Fibroblast of peridontal ligament (primary cell): ENCODE data around the gene ZNF302.
"Not testable (repeated sequence)": the region's sequence is repeated elsewhere in the genome, so short reads cannot be mapped to it uniquely, and the experiment has no call there.

Source experiments
- DNase-seq: peaks from one replicate; pipeline ENCODE4 v3.0.0-alpha.2; 2010; ENCODE audit errors: extremely low read depth

The ZNF302 gene

DNA sequence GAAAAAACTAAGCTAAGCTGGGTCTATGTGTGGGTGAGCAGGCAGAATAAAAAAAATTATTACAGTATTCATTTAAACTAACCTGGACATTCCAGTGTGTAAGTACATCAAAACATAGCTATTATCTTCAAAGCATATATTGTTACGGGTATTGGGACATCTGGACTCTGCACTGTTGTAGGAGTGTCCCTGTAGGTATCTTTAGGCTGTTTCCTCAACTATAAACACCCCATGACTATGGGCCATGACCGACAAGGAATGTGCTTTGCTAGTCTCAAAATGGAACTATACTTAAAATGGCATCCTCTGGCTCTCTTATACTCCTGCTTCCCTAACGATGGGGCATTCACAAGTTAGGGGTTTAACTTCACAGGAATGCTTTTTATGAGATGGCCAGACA is 3.9 kb upstream of the ZNF302 start:
- DNase-seq, result no peak

DNA sequence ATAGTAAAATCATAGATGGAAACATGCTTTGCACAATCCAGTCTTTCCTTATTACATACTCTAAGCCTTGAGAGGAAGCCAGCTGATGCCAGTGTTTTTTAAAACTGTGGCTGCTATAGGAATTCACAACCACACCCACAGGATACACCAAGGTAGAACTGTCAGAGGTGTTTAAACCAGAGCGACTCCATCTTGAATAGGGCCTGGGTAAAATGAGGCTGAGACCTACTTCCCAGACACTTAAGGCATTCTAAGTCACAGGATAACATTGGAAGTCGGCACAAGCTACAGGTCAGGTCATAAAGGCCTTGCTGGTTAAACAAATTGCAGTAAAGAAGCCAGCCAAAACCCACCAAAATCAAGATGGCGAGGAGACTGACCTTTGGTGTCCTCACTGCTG is 2.2 kb upstream of the ZNF302 start:
- no peak for DNase-seq

DNA sequence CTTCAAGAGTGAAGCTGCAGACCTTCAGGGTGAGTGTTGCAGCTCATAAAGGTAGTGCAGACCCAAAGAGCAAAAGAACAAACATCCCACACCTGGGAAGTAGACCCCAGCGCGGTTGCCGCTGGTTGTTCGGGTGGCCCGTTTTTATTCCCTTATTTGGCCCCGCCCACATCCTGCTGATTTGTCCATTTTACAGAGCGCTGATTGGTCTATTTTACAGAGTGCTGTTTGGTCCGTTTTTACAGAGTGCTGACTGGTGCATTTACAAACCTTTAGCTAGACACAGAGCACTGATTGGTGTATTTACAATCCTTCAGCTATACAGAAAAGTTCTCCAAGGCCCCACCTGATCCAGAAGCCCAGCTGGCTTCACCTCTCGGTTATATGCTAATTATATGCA is 1.6 kb upstream of the ZNF302 start:
- no peak for DNase-seq

DNA sequence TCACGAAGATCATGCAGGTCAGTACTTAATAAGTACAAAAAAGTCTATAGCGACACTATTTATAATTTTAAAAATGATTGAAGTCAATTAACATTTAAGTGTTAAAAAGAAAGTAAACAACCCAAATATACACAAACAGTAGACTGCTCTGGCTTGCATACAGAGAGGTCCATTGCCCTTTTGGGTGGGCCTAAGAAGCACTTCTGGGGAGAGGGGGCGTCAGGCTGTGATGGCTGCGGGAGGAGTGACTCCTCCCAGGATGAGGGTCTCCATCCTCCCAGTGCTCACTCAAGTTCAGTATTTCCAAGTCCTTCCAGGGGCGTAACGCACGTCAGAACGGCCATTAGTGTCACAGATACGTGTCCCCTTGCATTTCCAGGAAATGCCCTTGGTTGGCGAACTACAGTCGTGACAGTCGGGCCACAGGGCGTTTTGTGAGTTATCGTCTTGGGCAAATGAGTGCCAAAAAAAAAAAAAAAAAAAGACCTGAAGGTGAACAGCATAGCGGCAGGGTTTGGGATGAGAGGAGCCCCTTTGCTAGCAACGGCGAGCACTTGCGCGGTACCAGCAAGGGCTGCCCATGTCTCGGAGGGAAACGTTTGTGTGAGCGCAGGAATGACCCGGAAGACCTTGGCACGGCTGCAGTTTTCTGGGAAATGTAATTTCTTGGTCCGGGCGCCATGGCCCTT is 637 bp upstream of the ZNF302 start, which contains the start of gene SCGB2B2:
Gene SCGB2B2 (minus strand): TSS at position 463 of the 689 bp plus-strand sequence. CDS start 82,596 bp downstream, outside the sequence.
- DNase-seq, result no peak

DNA sequence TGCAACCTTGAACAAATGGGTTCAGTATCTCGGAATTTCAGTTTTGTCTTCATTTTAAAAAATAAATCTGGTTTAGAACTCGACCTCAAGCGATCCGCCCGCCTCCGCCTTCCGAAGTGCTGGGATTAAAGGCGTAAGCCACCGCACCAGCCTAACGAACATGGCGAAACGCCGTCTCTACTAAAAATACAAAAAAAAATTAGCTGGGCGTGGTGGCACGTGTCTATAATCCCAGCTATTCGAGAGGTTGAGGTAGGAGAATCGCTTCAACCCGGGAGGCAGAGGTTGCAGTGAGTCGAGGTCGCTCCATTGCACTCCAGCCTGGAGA is 571 bp downstream of the ZNF302 start:
- no peak for DNase-seq

DNA sequence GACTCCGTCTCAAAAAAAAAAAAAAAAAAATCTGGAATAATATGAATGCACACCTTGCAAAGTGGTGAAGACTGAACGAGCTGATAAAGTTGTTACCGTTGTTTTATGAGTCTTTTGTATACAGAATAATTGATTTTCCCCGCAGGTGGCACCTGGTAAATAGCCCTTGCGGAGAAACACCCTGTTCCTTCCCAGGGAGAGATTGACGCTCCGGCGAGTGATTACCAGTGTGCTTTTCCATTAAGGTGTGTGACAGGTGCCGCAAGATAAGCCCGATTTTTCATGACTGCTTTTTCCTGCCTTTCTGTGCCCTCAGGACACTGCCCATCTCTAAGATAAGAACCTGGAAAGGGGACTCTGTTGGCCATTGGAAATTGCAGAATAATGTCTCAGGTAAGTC is 943 bp downstream of the ZNF302 start:
- DNase-seq, result no peak

DNA sequence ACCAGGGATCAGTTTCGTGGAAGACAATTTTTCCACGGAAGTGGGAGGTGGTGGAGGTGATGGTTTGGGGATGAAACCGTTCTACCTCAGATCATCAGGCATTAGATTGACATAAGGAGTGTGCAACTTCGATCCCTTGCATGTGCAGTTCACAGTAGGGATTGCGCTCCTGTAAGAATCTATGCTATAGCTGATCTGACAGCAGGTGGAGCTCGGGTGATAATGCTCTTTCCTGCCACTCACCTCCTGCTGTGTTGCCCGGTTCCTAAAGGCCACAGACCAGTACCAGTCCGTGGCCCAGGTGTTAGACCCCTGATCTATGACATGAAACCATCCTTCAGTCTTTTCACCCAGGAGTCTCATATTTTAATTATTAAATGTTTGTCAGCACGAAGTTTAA is 4.0 kb downstream of the ZNF302 start:
- no peak for DNase-seq

DNA sequence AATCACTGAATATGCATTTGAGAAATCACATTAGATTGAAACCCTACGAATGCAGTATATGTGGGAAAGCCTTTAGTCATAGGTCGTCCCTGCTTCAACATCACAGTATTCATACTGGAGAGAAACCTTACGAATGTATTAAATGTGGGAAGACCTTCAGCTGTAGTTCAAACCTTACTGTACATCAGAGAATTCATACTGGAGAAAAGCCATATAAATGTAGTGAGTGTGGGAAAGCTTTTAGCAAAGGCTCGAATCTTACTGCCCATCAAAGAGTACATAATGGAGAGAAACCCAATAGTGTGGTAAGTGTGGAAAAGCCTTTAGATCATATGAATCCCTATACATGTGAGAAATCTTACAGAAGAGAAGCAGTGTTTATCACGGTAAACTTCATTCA is 7.8 kb downstream of the ZNF302 start:
- not testable (repeated sequence) for DNase-seq

DNA sequence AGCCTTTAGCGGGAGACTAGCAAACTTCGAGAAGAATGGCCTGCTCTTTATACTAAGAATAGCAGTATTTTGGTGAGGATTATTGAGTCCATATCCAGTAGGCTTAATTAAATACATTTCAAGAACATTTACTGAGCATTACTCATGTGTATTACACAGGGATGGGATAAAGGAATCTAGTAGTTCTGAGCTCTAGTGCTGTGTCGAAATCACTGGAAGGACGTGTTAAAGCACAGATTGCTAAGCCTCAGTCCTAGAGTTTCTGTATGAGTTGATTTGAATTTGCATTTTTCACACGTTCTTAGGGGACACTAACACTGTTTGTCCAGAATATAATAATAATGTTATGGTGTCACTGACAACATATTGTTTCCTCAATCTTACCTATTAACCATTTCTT is 9.0 kb downstream of the ZNF302 start:
- DNase-seq, result no peak

DNA sequence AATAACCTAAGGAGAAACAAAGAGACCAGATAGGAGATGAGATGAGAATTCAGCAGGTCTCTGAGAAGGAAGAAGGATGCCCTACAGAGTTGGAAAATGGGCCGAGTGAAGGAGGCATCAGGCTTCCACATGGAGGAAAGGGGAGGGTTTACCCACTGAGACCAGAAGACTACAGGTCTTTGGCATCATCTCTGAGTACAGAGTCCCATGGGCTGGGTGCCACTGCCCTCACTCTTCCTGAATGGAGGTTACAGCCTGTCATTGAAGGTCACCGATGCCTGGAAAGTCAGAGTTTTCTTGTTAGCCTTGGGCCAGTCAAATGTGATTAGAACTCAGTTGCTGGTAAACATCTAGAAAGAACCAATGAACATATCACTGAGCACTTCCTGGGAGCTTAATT is 9.9 kb downstream of the ZNF302 start:
- DNase-seq, result no peak

DNA sequence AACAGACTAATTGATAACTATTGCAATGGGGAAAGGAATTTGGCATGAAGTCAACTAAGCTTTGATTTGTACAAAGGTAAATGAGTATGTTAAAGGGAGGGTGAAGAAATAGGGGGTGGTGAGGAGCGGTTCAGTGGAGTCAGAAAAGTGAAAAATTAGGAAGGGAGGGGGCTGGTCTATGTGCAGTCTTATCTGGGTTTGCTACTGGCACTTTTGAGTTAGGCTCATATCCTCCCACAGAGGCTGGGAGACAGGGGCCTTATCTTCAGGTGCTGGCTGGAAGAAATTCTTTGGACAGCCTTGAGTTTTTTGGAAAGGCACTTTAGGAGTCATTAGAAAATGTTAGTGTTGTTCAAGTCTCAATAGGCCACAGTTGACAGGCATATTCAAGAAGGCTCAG is 11.1 kb downstream of the ZNF302 start:
- DNase-seq, result no peak

DNA sequence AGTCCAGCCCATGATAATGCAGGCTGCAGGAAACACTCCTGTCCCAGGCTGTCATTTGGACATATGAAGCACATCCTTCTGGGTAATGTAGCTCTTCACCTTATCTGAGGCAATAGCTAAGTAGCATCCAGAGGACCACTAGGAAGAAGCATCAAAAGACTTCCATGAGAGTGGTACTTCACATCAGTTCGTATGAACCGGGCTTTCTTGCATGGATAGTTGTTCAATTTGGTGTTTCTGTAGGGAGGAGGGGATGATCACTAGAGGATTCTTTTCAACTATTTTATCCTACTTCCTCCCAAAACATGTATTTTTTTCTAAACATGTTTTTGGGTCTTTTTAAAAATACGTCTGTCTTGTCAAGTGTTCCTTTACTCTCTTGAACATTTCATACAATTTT is 12.9 kb downstream of the ZNF302 start:
- DNase-seq, result no peak

DNA sequence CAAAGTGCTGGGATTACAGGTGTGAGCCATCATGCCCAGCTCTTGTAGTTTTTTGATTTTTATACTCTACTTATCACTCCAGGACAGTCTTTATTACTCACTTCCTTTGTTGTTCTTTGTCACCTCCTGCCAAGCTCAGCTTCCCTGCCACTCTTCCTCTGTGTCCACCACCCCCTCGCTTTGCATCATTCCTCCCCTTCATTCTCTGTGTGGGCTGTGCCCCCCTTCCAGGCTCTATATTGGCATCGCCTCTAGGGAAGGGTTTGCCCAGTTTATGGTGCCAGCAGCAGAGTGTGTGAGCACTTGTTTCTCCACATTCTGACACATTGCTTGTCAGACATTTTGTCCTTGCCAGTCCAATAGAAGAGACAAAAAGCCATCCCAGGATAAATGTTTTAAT is 15.1 kb downstream of the ZNF302 start:
- DNase-seq, result no peak

DNA sequence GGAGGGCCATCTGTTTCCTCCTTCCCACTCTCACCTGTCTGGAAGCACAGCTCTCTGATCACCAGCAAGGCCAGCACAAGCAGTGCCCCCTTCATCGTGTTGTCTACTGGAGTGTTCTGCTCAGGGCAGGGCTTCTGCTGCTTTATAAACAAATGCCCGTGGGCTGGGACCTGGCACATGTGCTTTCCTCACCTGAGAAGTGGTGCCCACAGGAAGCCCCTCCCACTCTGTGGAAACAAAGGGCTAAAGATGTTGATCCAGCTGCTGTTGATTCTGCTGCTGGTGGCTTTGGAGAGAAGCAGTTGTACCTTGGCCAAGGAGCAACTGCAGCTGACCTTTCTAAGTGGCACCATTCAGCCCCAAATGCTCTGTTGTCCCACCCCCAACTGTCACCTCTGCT is 30.2 kb downstream of the ZNF302 start:
- DNase-seq, result no peak

DNA sequence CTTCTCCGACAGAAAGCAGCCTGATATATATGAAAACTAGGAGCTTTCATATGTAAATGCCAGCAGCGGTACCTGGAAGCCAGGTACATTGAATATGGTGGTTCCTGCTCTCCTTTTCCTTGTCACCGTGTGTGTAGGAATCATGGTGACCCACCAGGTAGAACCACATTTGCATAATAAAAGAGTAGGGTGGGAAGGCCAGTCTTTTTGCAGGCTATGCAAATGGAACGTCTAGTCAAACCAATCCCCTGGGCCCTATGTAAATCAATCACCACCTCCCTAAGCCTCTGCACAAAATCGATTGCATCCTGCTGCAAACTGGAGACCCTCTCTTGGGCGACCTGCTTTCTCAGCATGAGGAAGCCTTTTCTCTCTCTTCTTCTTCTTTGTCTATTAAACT is 34.4 kb downstream of the ZNF302 start:
- no peak for DNase-seq

DNA sequence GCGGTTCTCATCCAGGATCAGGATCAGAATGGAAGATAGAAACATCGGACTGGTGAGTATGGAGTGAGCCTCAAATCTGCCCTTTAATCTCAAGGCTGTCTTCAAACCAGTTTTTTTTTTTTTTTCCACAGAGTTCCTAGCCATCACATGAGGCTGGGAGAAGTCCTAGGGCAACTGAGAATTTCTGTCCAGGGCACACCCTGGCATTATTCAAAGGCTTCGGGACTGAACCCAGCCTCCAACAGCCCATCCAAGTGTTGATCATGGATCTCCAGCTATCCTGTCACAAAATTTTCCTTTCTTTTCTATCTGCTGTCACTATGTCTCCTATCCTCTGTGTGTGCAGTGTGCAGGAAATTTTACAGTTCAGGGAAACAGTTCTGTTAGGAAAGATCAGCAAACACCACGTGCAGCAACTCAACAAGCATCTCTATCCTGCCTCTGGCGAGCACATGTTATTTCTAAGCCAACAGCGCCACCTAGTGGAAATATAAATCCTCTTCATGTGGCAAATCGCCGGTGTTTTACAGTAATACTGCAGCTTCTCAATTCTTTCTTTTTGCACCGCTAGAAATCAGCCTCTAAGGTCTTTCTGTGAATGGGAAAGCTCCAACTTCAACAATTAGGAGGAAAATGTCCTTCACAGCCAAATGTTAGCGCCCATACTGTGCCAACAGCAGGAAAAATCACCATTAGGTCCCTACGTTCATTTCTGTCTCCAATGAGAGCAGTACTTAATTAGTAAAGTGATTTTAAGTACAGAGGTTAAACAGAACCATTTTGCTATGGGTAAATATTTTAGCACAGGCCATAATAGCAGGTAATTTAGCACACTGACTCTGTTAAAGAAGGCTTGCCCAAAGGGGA is 35.1 kb downstream of the ZNF302 start:
- DNase-seq, result peak; percentile 89

DNA sequence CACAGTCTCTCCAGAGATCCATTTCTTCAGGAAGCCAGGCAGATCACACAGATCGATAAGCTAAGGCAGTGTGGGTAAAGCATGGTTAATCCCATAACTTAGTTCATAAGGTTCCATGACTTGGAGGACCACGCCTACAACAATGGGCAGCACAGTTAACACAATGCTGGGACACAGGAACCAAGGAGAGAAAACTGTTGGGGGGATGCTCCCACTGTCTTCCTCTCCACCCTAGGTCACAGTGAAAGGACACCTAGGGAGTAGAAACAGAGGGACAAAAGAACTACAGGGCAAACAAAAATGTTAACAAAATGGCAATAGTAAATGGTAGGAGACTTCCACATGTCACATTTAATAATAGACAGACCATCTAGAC is 35.8 kb downstream of the ZNF302 start:
- DNase-seq, result no peak

DNA sequence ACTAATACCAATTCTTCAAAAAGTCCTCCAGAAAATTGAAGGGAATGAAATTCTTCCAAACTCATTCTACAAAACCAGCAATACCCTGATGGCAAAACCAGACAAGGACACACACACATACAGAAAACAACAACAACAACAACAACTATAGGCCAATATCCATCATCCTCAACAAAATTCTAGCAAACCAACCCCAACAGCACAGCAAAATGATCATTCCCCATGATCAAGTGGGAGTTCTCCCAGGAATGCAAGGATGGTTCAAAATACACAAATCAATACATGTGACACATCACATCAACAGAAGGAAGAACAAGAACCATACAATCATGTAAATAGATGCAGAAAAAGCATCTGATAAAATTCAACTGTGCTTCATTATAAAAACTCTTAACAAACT is 37.9 kb downstream of the ZNF302 start:
- no peak for DNase-seq

DNA sequence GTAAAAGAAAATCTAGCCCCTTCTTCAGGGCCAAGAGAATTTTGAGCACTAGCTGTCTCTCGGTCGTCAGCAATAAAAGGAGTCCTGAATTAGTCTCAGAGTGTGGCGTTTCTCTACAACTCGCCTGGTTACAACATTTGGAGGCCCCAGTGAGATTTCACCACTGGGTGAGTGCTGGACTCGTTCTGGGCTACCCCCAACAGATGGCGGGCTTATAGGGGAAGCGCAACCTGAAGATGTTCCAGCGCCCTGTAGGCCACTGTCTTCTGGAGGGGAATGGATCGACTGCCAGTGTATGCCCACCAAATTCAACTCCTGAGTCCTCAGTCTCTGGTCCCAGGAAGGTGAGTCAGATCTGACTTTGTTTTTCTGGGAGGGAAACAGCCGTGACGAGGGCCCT is 44.9 kb downstream of the ZNF302 start:
- no peak for DNase-seq

DNA sequence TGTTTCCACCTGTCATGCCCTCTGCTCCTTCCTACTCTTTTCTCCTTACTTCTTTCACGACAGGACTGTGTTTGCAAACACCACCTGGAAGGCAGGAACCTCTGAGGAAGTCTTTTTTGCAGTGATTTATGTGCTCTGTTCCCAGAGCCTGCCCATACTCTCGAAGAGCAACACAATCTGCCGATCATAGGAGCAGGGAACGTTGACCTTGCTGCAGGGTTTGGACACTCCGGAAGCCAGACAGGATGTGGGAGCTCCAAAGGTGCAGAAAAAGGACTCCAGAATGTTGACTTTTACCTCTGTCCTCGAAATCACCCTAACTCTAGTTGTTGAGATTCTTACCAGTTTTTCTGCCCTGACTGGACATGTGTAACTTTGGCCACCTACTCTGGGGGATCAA is 47.9 kb downstream of the ZNF302 start:
- DNase-seq, result no peak

DNA sequence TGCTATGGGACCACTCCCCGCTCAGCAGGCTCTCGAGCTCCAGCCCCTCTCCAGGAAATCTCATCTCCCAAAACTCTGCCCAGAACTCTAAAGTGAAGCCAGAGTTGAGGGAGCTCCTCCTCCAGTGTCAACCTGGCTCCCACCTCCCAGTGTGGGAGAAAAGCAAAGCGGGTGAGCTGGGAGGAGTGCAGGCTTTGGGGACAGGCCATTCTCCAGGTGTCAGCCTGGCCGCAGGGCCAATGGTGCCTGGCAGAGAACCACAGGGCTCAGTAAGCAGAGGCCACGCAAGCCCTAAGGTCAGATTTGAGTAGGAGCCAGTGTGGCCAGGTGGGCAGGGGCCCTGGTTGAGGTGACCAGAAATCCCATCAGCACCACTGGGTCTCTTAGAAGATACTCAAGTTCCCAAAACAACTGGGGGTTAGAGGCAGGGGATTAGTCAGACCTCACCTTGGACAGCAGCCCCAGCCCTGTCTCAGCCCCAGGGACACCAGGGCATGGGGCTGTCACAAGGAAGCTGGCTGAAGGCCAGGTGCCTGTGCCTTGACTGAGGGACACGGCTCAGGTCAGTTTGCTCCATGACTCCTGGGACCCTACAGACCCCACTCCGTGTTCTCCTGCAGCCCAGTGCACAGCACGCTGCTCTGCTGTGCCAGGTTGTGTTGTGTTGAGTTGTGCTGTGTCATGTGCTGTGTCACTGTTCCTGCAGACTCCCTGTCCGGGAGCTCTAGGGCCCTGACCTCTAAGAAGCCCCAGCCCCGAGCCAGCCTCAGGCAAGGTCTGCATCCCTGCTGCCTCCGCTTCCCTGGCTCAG is 53.7 kb downstream of the ZNF302 start:
- no peak for DNase-seq

DNA sequence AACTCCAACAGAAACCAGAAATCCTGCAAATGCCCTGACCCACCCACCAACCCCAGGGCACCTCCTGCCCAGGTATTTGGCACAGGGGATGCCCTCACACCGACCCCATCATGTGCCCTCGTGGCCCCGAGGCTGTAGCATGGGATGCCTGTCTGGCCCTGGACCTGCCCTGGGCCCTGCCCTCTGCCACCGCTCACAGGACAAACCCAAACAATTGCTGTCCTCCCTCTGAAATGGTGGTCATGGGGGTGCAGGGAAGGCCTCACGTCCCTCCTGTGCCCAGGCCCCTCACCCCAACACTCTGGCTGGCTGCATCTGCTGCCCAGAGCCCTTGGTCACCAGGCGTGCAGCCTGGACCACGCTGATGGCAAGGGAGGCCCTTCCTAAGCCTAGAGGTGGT is 54.5 kb downstream of the ZNF302 start:
- no peak for DNase-seq
